Measurements from ENCODE around the gene SUSD6. TPM values are rescaled to one million over a fixed set of nuclear protein-coding genes. Genes with fewer than 3 reads are reported as not detected.

SUSD6 gene
- total RNA-seq, 2 experiments from 2014 or later: 23.1 to 43.6 TPM

DNA sequence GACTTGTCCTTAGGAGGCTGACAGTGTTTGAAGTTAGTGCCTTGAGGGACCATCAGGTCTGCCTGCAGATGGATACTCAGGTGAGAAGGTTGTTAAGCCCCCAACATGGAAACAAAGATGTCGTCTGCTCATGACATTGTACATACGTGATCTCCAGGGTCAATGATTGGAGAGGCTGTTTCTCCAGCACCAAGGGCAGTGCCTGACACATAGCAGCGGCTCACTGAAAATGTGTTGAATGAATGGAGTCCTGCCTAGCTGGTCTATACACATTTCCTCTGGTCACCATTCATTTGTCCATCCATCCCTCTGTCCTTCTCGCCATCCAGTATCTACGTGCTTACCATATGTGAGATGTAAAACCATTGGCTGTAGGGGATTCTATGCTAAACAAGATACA lies 43.8 kb upstream of the SUSD6 start:
- Histone ChIP-seq H4K20me1 (ENCODE audit: insufficient read depth, low read length) (no peaks in the 10 kb centered on the region), H3K27ac (ENCODE audit: low read depth, low read length, poor library complexity, severe bottlenecking) (no peak overlapping the region), H3K9me3 (ENCODE audit: low read length) (no peaks in the 10 kb centered on the region), H3K36me3 (ENCODE audit: insufficient read depth, low read length) (no peaks in the 10 kb centered on the region), H3K4me1 (ENCODE audit: insufficient read depth, low read length, poor library complexity, severe bottlenecking) (no peaks in the 10 kb centered on the region), H3K4me2 (ENCODE audit: low read length) (no peak overlapping the region), H3K9me2 (ENCODE audit: insufficient read depth, low read length) (no peaks in the 10 kb centered on the region), H3K4me3 (ENCODE audit: low read depth, low read length, poor library complexity, severe bottlenecking) (no peak overlapping the region), H2AFZ (ENCODE audit: low read length) (no peak overlapping the region), H3K79me2 (ENCODE audit: insufficient read depth, low read depth, low read length) (no peaks in the 10 kb centered on the region)
- TF ChIP-seq, protein P1, sequence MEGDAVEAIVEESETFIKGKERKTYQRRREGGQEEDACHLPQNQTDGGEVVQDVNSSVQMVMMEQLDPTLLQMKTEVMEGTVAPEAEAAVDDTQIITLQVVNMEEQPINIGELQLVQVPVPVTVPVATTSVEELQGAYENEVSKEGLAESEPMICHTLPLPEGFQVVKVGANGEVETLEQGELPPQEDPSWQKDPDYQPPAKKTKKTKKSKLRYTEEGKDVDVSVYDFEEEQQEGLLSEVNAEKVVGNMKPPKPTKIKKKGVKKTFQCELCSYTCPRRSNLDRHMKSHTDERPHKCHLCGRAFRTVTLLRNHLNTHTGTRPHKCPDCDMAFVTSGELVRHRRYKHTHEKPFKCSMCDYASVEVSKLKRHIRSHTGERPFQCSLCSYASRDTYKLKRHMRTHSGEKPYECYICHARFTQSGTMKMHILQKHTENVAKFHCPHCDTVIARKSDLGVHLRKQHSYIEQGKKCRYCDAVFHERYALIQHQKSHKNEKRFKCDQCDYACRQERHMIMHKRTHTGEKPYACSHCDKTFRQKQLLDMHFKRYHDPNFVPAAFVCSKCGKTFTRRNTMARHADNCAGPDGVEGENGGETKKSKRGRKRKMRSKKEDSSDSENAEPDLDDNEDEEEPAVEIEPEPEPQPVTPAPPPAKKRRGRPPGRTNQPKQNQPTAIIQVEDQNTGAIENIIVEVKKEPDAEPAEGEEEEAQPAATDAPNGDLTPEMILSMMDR (conservative IDR thresholded peaks at IDR 0.05; ENCODE audit: low read length): no peak
- TF ChIP-seq EZH2phosphoT487 (IDR thresholded peaks at IDR 0.05; ENCODE audit: borderline replicate concordance, low read depth, low read length): no peak
- POLR2A ChIA-PET: no interaction called here
- no peak for DNase-seq (ENCODE audit: low spot score)
- BruUV-seq (replicated peaks): no TSS peak
- CTCF ChIA-PET (ENCODE audit: unreplicated experiment): no interaction called here
- intact Hi-C loops (cut with micrococcal nuclease; ENCODE audit: unreplicated experiment): no loop called here

DNA sequence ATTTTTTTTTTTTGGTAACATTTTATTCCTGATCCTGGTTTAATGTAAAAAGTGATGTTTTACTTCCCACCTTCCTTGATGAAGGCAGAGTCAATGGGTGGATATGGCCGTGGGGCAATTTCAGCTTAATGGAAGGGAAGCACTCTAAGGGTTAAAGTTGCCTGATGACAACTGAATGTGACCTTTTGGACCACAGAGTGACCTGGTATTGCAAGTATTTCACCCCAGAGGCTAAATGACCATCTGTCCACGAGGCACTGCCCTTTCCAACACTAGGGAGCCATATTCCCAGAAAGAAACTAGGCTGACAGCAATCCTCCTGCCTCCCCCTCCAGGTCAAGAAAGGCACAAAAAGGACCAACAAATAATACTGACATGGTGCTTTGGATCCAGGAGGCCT lies 41.5 kb upstream of the SUSD6 start:
- Histone ChIP-seq H3K9me2 (ENCODE audit: insufficient read depth, low read length) (no peaks in the 10 kb centered on the region), H3K79me2 (ENCODE audit: insufficient read depth, low read depth, low read length) (no peaks in the 10 kb centered on the region), H3K4me3 (ENCODE audit: low read depth, low read length, poor library complexity, severe bottlenecking) (no peak overlapping the region), H4K20me1 (ENCODE audit: insufficient read depth, low read length) (no peaks in the 10 kb centered on the region), H3K9me3 (ENCODE audit: low read length) (no peaks in the 10 kb centered on the region), H3K4me1 (ENCODE audit: insufficient read depth, low read length, poor library complexity, severe bottlenecking) (no peaks in the 10 kb centered on the region), H2AFZ (ENCODE audit: low read length) (no peak overlapping the region), H3K4me2 (ENCODE audit: low read length) (no peak overlapping the region), H3K27ac (ENCODE audit: low read depth, low read length, poor library complexity, severe bottlenecking) (no peak overlapping the region), H3K36me3 (ENCODE audit: insufficient read depth, low read length) (no peaks in the 10 kb centered on the region)
- TF ChIP-seq EZH2phosphoT487 (IDR thresholded peaks at IDR 0.05; ENCODE audit: borderline replicate concordance, low read depth, low read length): no peak
- BruUV-seq (replicated peaks): no TSS peak
- CTCF ChIA-PET (ENCODE audit: unreplicated experiment): no interaction called here
- POLR2A ChIA-PET: interaction anchor here (0.5 kb wide), 1 partner anchor 527 kb away, joined by 3 read pairs; no protein-coding TSS in a partner anchor
- DNase-seq (ENCODE audit: low spot score): no peak
- intact Hi-C loops (cut with micrococcal nuclease; ENCODE audit: unreplicated experiment): no loop called here

DNA sequence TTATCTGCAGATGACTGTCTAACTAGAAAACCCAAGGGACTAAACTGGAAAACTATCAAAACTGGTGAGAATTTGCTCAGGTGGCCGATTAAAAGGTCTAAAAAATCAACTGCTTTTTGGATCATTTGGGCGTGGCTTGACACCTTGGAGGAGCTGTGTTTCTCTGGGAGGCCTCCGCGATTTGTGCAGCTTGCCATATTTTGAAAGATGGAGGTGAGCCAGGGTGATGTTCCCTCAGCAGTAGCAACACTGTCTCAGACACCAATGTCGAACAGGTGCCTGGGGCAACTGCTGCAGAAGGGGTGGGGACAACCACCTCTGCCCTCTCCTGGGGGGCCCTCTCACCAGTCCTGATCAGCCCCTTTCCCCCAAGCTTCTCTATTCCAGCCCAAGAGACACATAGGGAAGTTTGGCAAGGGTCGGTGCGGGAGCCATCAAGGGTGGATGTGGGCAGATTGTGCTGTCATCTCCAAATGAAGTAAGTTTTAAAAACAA lies 40.5 kb upstream of the SUSD6 start:
- no peak overlapping the region for H3K27ac ChIP-seq (ENCODE audit: low read depth, low read length, poor library complexity, severe bottlenecking)
- TF ChIP-seq EZH2phosphoT487 (IDR thresholded peaks at IDR 0.05; ENCODE audit: borderline replicate concordance, low read depth, low read length): no peak
- TF ChIP-seq, protein P1 (conservative IDR thresholded peaks at IDR 0.05; ENCODE audit: low read length): no peak
- ChIA-PET CTCF (ENCODE audit: unreplicated experiment) (no interaction called here), POLR2A (interaction anchor here (0.5 to 1.3 kb wide), 2 partner anchors 10 to 1714 kb away, joined by 4 read pairs; no protein-coding TSS in a partner anchor)
- BruUV-seq (replicated peaks): no TSS peak
- no peaks in the 10 kb centered on the region for H3K9me3 ChIP-seq (ENCODE audit: low read length)
- H3K4me3 ChIP-seq (ENCODE audit: low read depth, low read length, poor library complexity, severe bottlenecking): no peak overlapping the region
- no peaks in the 10 kb centered on the region for H3K79me2 ChIP-seq (ENCODE audit: insufficient read depth, low read depth, low read length)
- DNase-seq (ENCODE audit: low spot score): no peak
- intact Hi-C loops (cut with micrococcal nuclease; ENCODE audit: unreplicated experiment): no loop called here
- no peak overlapping the region for H2AFZ ChIP-seq (ENCODE audit: low read length)
- H3K4me1 ChIP-seq (ENCODE audit: insufficient read depth, low read length, poor library complexity, severe bottlenecking): no peaks in the 10 kb centered on the region
- no peaks in the 10 kb centered on the region for H4K20me1 ChIP-seq (ENCODE audit: insufficient read depth, low read length)
- no peaks in the 10 kb centered on the region for H3K9me2 ChIP-seq (ENCODE audit: insufficient read depth, low read length)
- H3K4me2 ChIP-seq (ENCODE audit: low read length): no peak overlapping the region
- H3K36me3 ChIP-seq (ENCODE audit: insufficient read depth, low read length): no peaks in the 10 kb centered on the region
